AG04450 (cell line): ENCODE results near the gene MATCAP1. TPM values are rescaled to one million over a fixed set of nuclear protein-coding genes. Genes with fewer than 3 reads are reported as not detected.
A peak's percentile ranks its signal among the peaks of the same experiment; 100 is the strongest.

ENCODE experiments used
- CTCF ChIA-PET: fragments of 300-600, 350-600 bp; formaldehyde crosslinking; extraction: SDS; loops from one replicate; lab custom pipeline; 2022; ENCODE audit warnings: antibody characterized with exemption, inconsistent platforms; lab: Charles Lee
- POLR2A ChIA-PET: fragments of 350-600 bp; formaldehyde crosslinking; extraction: SDS; loops from one replicate; lab custom pipeline; 2021; ENCODE audit warnings: antibody characterized with exemption, inconsistent platforms; lab: Yijun Ruan, JAX
- DNase-seq: peaks from one replicate; pipeline ENCODE4 v3.0.0-alpha.2; 2011; ENCODE audit warnings: low read depth, low spot score
- H3K27ac ChIP-seq: one replicate; pipeline ENCODE4 v1.5.1; 2012; ENCODE audit warnings: low read depth, low read length, control low read depth
- H3K27me3 ChIP-seq: one replicate; pipeline ENCODE4 v1.6.0; 2012; ENCODE audit warnings: low read length; ENCODE audit not compliant: control insufficient read depth, insufficient read depth
- H3K4me3 ChIP-seq: 2 replicates; pipeline ENCODE4 v1.5.1; 2011; ENCODE audit warnings: mild to moderate bottlenecking, low read depth, low read length, control low read depth
- H3K9me3 ChIP-seq: 2 replicates; pipeline ENCODE4 v1.5.1; 2012; ENCODE audit warnings: low read length; ENCODE audit not compliant: control insufficient read depth, insufficient read depth
- CTCF ChIP-seq: IDR thresholded peaks from 2 replicates; pipeline ENCODE4 v1.5.1; 2011; ENCODE audit warnings: low read depth, low read length, control low read depth, inconsistent platforms
- polyA plus RNA-seq: library from polyadenylated mRNA; depleted of rRNA; stranded (reverse); fragments of >200 nt; gene quantifications from 2 replicates; pipeline ENCODE4 v1.2.3, GENCODE V29; 2011

The MATCAP1 gene
- polyA plus RNA-seq, 1 experiment = 13.9 TPM

GRCh38 chr16:67162506-67163163 lies 21.1 kb downstream of the MATCAP1 start:
- TF ChIP-seq CTCF = 0 out of 2 replicates have a peak, but pooled peaks have one; percentile 4
- H3K27ac ChIP-seq = no peak overlapping the region
- peaks cover 7% of the 10 kb centered on the region; the same call in 1 of the 2 replicates for H3K9me3 ChIP-seq
- H3K27me3 ChIP-seq = peaks cover 46% of the 10 kb centered on the region
- ChIA-PET POLR2A (interaction anchor here (0.7 to 1.5 kb wide), 4 partner anchors 11 to 203 kb away, joined by 3 to 6 read pairs (median 4); no protein-coding TSS in a partner anchor), CTCF (interaction anchor here (0.6 to 1.1 kb wide), 3 partner anchors 7 to 205 kb away, joined by 3 to 5 read pairs (median 4); partner anchors contain the start of gene NOL3)
- H3K4me3 ChIP-seq = no peak overlapping the region
- DNase-seq = no peak

- no peak for TF ChIP-seq CTCF
- H3K27me3 ChIP-seq = peaks cover 39% of the 10 kb centered on the region
- peaks cover 7% of the 10 kb centered on the region; the same call in 1 of the 2 replicates for H3K9me3 ChIP-seq
- peak overlapping the region; percentile 92 for H3K4me3 ChIP-seq
- DNase-seq = no peak
- H3K27ac ChIP-seq = no peak overlapping the region
- ChIA-PET CTCF (interaction anchor here (1.1 to 3.1 kb wide), 2 partner anchors 9 to 207 kb away, joined by 3 to 11 read pairs; partner anchors contain the start of gene NOL3), POLR2A (no interaction called here)
These were observed 22.1 kb downstream of the MATCAP1 start for GRCh38 chr16:67161595-67162058.

GRCh38 chr16:67158637-67159600 lies 24.8 kb downstream of the MATCAP1 start:
- H3K9me3 ChIP-seq = peaks cover 12% of the 10 kb centered on the region; the same call in 1 of the 2 replicates
- H3K27me3 ChIP-seq = peaks cover 28% of the 10 kb centered on the region
- H3K4me3 ChIP-seq = peak overlapping the region; percentile 92
- ChIA-PET POLR2A (interaction anchor here (1.8 to 2.9 kb wide), 2 partner anchors 8 to 11 kb away, joined by 9 to 13 read pairs; partner anchors contain the start of genes B3GNT9 and NOL3), CTCF (interaction anchor here (0.6 to 3.1 kb wide), 4 partner anchors 8 to 330 kb away, joined by 3 to 11 read pairs (median 8); partner anchors contain the start of gene B3GNT9)
- TF ChIP-seq CTCF = no peak
- no peak for DNase-seq
- H3K27ac ChIP-seq = no peak overlapping the region

- no peak overlapping the region for H3K4me3 ChIP-seq
- no peak for DNase-seq
- H3K9me3 ChIP-seq = peaks cover 12% of the 10 kb centered on the region; the same call in 1 of the 2 replicates
- no peak overlapping the region for H3K27ac ChIP-seq
- TF ChIP-seq CTCF = no peak
- CTCF ChIA-PET = interaction anchor here (0.8 to 3.1 kb wide), 5 partner anchors 27 to 205 kb away, joined by 3 to 11 read pairs (median 4); partner anchors contain the start of gene CES3
- POLR2A ChIA-PET = interaction anchor here (1.0 to 2.9 kb wide), 2 partner anchors 7 to 12 kb away, joined by 3 to 13 read pairs; partner anchors contain the start of genes B3GNT9 and NOL3
- H3K27me3 ChIP-seq = peaks cover 22% of the 10 kb centered on the region
These were observed 25.7 kb downstream of the MATCAP1 start for GRCh38 chr16:67157892-67158635.
